OCI-LY7 (cell line): Measurements from ENCODE around the gene FREY1.

ENCODE experiments used
- EZH2phosphoT487 ChIP-seq: fragments of 200-600 bp; sonication (generic); IDR thresholded peaks from 2 replicates; pipeline ENCODE4 v1.6.1; 2018; ENCODE audit warnings: low read depth, borderline replicate concordance, mild to moderate bottlenecking, mixed run types, antibody characterized with exemption, low read length, moderate library complexity, mixed read lengths
- TF ChIP-seq, protein P1 (sequence below): fragments of 200-600 bp; sonication (generic); conservative IDR thresholded peaks from 2 replicates; pipeline ENCODE4 v1.5.1; 2014; ENCODE audit warnings: mild to moderate bottlenecking, antibody characterized with exemption, low read length, moderate library complexity, mixed read lengths

DNA sequence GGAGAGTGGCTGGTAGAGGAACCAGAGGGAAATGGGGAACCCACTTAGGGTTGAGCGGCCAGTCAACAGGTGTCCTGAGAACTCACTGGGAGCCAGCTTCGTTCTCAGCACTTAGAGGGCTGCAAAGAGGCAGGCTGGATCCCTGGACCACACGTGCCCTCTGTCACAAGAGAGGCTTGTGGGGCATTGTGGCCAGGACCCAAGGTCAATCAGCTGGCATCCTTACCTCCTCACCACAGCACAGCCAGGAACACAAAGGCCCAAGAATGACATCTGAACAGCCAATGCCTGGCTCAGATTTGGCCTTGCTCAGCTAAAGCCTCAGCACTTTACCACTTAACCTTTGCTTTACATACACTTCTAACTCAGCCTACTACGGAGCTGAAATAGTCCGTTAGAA lies 14.2 kb downstream of the FREY1 start:
- TF ChIP-seq, protein P1, sequence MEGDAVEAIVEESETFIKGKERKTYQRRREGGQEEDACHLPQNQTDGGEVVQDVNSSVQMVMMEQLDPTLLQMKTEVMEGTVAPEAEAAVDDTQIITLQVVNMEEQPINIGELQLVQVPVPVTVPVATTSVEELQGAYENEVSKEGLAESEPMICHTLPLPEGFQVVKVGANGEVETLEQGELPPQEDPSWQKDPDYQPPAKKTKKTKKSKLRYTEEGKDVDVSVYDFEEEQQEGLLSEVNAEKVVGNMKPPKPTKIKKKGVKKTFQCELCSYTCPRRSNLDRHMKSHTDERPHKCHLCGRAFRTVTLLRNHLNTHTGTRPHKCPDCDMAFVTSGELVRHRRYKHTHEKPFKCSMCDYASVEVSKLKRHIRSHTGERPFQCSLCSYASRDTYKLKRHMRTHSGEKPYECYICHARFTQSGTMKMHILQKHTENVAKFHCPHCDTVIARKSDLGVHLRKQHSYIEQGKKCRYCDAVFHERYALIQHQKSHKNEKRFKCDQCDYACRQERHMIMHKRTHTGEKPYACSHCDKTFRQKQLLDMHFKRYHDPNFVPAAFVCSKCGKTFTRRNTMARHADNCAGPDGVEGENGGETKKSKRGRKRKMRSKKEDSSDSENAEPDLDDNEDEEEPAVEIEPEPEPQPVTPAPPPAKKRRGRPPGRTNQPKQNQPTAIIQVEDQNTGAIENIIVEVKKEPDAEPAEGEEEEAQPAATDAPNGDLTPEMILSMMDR, result no peak
- no peak for TF ChIP-seq EZH2phosphoT487
